MG63 (cell line): Measurements from ENCODE around the gene CRTAP. TPM values are rescaled to one million over a fixed set of nuclear protein-coding genes. Genes with fewer than 3 reads are reported as not detected.
"Not testable (repeated sequence)": the region's sequence is repeated elsewhere in the genome, so short reads cannot be mapped to it uniquely, and the experiment has no call there.

Source experiments
- DNase-seq: peaks from one replicate; pipeline ENCODE4 v3.0.0-alpha.2; 2020
- H3K27me3 ChIP-seq: fragments of 250-450 bp; sonication (Bioruptor Pico); 2 replicates; pipeline ENCODE4 v1.5.1; 2020; ENCODE audit warnings: mild to moderate bottlenecking, moderate library complexity
- H3K36me3 ChIP-seq: fragments of 250-450 bp; sonication (Bioruptor Pico); 2 replicates; pipeline ENCODE4 v1.5.1; 2020; ENCODE audit warnings: mild to moderate bottlenecking, moderate library complexity
- H3K4me3 ChIP-seq: fragments of 250-450 bp; sonication (Bioruptor Pico); 2 replicates; pipeline ENCODE4 v1.5.1; 2020; ENCODE audit warnings: mild to moderate bottlenecking, moderate library complexity
- H3K9me3 ChIP-seq: fragments of 250-450 bp; sonication (Bioruptor Pico); 2 replicates; pipeline ENCODE4 v1.5.1; 2020; ENCODE audit warnings: mild to moderate bottlenecking, moderate library complexity
- total RNA-seq: library from RNA; depleted of rRNA; stranded (reverse); fragments of >200 nt; shearing (Covaris generic); gene quantifications from 2 replicates; pipeline ENCODE4 v1.2.3, GENCODE V29; 2014; ENCODE audit warnings: low replicate concordance

CRTAP gene
- total RNA-seq, 1 experiment from 2014 or later = 273 TPM

DNA sequence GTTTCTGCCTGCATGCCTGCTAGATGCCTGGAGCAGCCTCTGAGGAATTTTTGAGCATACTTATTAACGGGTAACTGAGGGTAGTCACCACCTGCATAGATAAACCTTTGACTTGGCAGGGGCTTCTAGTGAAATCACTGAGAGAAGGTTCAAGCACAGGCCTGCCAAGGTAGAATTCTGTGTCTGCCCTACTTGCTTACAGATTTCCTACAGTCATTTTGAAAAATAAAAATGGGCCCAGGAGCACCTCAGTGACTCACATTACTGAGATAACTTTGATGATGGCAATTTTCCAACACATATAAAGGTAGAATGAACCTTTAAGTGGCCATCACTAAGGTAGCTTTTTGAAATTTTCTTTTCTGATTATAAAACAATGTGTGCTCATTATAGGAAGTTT, 10.8 kb downstream of the CRTAP start:
- no peaks in the 10 kb centered on the region for H3K9me3 ChIP-seq
- no peak overlapping the region for H3K4me3 ChIP-seq
- peaks cover 23% of the 10 kb centered on the region for H3K36me3 ChIP-seq
- no peaks in the 10 kb centered on the region for H3K27me3 ChIP-seq
- DNase-seq = no peak

GRCh38 chr3:33125840-33126239, 12.0 kb downstream of the CRTAP start:
- no peak for DNase-seq
- Histone ChIP-seq H3K9me3 (no peaks in the 10 kb centered on the region), H3K4me3 (no peak overlapping the region), H3K27me3 (no peaks in the 10 kb centered on the region), H3K36me3 (peaks cover 21% of the 10 kb centered on the region)

- H3K36me3 ChIP-seq = peaks cover 38% of the 10 kb centered on the region
- DNase-seq = no peak
- no peaks in the 10 kb centered on the region for H3K9me3 ChIP-seq
- H3K4me3 ChIP-seq = no peak overlapping the region
- H3K27me3 ChIP-seq = no peaks in the 10 kb centered on the region
Measured at GRCh38 chr3:33128706-33129105, 14.9 kb downstream of the CRTAP start.

- Histone ChIP-seq H3K27me3 (no peaks in the 10 kb centered on the region), H3K9me3 (no peaks in the 10 kb centered on the region), H3K4me3 (no peak overlapping the region), H3K36me3 (peaks cover 31% of the 10 kb centered on the region)
- no peak for DNase-seq
Measured at GRCh38 chr3:33130144-33130543, 16.3 kb downstream of the CRTAP start.

DNA sequence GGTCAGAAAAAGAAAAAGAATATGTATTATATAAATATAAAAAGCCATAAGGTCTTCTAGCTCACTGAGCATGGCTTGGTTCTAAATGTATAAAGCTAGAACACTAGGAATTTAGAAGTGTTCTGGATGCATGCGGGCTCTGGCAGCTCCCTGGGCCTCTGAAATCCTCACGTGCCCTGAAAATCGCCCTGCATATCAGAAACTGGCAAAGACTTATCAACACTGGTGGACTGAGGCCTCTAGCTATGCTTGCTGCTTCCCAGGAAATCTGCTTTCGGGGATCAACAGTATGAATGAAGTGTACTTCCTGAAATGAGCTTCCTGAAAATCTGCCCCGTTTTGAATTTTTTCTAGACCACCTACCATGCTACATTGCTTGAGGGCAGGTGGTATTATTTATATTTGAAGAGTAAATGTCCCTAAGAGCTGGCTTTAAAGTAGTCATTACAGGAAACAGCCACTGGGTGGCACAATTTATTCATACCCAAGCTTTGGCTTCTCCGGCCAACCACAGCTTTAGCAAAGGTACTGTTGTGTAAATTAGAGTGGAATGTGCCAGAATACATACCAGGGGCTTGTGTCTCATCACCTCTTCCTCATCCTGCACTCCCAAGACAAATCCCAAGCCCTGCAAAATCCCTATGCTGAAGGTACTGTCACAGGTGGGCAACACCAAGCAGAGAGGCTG, 17.7 kb downstream of the CRTAP start:
- no peak for DNase-seq
- H3K36me3 ChIP-seq = peaks cover 32% of the 10 kb centered on the region

GRCh38 chr3:33132019-33132360, 18.2 kb downstream of the CRTAP start:
- Histone ChIP-seq H3K27me3 (no peaks in the 10 kb centered on the region), H3K9me3 (no peaks in the 10 kb centered on the region), H3K4me3 (no peak overlapping the region), H3K36me3 (peaks cover 33% of the 10 kb centered on the region)
- no peak for DNase-seq

More for the DNA sequence above, 17.7 kb downstream of the CRTAP start:
- H3K4me3 ChIP-seq = no peak overlapping the region
- H3K9me3 ChIP-seq = no peaks in the 10 kb centered on the region
- H3K27me3 ChIP-seq = no peaks in the 10 kb centered on the region

DNA sequence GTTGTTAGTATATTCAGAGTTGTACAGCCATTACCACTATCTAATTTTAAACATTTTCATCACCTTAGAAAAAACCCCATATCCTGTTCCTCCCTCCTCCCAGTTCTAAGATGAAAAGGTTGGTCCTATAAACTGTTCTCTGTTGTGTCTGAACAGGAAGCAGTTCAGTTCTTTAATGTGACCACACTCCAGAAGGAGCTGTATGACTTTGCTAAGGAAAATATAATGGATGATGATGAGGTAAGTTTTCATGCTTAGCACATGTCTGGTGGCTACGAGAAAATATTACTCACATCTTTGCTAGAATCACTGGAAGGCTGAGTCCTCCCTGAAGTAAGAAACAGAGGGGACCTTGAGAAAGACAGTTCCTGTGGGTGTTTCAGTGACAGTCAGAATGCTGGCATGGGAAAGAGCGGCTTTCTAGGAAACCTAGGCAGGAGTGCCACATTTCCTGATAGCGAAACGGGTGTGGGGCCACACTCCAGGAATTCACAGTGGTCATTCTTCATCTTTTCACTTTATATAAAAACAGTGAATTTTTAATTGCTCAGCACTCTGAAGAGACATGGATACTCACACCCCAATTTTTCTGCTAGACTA, 20.3 kb downstream of the CRTAP start:
- no peak for DNase-seq
- Histone ChIP-seq H3K9me3 (no peaks in the 10 kb centered on the region), H3K27me3 (no peaks in the 10 kb centered on the region), H3K4me3 (no peak overlapping the region), H3K36me3 (peaks cover 37% of the 10 kb centered on the region)

- Histone ChIP-seq H3K9me3 (no peaks in the 10 kb centered on the region), H3K36me3 (peaks cover 21% of the 10 kb centered on the region), H3K27me3 (no peaks in the 10 kb centered on the region), H3K4me3 (no peak overlapping the region)
- no peak for DNase-seq
Measured at GRCh38 chr3:33137691-33138090, 23.9 kb downstream of the CRTAP start.

DNA sequence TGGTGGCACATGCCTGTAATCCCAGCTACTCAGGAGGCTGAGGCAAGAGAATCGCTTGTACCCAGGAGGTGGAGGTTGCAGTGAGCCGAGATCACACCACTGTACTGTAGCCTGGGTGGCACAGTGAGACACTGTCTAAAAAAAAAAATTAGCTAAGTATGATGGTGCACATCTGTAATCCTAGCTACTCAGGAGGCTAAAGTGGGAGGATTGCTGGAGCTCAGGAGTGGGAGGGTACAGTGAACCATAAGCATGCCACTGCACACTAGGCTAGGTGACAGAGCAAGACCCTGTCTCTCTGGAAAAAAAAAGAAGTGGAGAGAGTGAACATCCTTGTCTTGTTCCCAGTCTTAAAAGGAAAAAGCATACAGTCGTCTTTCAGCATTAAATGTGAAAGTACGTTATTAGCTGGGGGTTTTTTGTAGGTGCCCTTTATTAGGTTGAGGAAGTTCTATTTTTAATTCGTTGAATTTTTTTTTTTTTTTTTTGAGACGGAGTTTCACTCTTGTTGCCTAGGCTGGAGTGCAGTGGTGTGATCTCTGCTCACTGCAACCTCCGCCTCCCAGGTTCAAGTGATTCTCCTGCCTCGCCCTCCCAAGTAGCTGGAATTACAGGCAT, 25.3 kb downstream of the CRTAP start:
- not testable (repeated sequence) for DNase-seq, H3K9me3 ChIP-seq, H3K4me3 ChIP-seq, H3K27me3 ChIP-seq
- peaks cover 11% of the 10 kb centered on the region for H3K36me3 ChIP-seq

DNA sequence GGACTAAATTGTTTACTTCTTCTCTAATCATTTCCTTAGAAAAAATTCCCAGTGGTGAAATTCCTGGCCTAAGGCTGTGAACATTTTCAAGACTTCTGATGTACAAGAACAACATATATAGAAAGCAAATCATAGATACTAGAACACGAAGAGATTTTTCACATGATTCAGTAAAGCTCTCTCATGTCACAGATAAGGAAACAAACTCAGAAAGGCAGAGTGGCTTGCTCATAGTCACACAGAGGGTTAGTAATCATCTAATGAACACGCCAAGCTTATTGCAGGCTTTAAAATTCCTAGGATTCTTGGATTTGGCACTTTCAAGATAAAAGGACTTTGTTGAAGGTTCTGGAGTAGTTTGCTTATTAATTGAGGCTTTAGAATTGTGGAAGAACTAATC, 26.2 kb downstream of the CRTAP start:
- no peak for DNase-seq
- H3K36me3 ChIP-seq = peaks cover 11% of the 10 kb centered on the region

DNA sequence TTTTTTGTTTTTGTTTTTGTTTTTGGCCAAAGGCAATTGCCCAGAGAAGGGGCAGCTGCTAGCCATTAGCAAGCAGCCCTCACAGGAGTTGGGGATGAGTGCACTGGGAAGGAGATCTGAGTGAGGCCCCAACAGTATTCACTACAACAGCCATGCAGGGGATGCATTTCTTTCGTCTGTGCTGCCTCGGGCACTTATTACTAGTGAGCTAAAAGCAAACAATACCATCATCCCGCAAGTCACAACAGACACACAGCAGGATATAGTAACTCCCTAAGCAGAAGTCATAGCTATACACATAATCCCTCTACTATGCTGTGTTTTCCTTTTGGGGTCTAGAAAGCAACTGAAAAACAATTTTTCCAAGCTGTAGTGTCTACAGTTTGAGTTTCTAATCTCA, 27.2 kb downstream of the CRTAP start:
- Histone ChIP-seq H3K36me3 (peaks cover 11% of the 10 kb centered on the region), H3K27me3 (no peaks in the 10 kb centered on the region), H3K9me3 (no peaks in the 10 kb centered on the region), H3K4me3 (no peak overlapping the region)
- no peak for DNase-seq

More for the DNA sequence above, 26.2 kb downstream of the CRTAP start:
- no peak overlapping the region for H3K4me3 ChIP-seq
- no peaks in the 10 kb centered on the region for H3K9me3 ChIP-seq
- no peaks in the 10 kb centered on the region for H3K27me3 ChIP-seq

- peaks cover 3% of the 10 kb centered on the region for H3K36me3 ChIP-seq
- DNase-seq = no peak
- no peaks in the 10 kb centered on the region for H3K27me3 ChIP-seq
- no peak overlapping the region for H3K4me3 ChIP-seq
- H3K9me3 ChIP-seq = no peaks in the 10 kb centered on the region
Measured at GRCh38 chr3:33144433-33144832, 30.6 kb downstream of the CRTAP start.

- Histone ChIP-seq H3K4me3 (no peak overlapping the region), H3K36me3 (peaks cover 3% of the 10 kb centered on the region), H3K27me3 (no peaks in the 10 kb centered on the region), H3K9me3 (no peaks in the 10 kb centered on the region)
- no peak for DNase-seq
Measured at GRCh38 chr3:33145221-33145900, 31.5 kb downstream of the CRTAP start.

GRCh38 chr3:33145901-33146580, 32.2 kb downstream of the CRTAP start:
- H3K36me3 ChIP-seq = peaks cover 3% of the 10 kb centered on the region
- DNase-seq = no peak
- no peak overlapping the region for H3K4me3 ChIP-seq

GRCh38 chr3:33146791-33147445, 33.1 kb downstream of the CRTAP start:
- no peaks in the 10 kb centered on the region for H3K27me3 ChIP-seq
- no peaks in the 10 kb centered on the region for H3K9me3 ChIP-seq
- no peak overlapping the region for H3K4me3 ChIP-seq
- DNase-seq = no peak
- H3K36me3 ChIP-seq = peaks cover 3% of the 10 kb centered on the region

More at GRCh38 chr3:33145901-33146580, 32.2 kb downstream of the CRTAP start:
- Histone ChIP-seq H3K9me3 (no peaks in the 10 kb centered on the region), H3K27me3 (no peaks in the 10 kb centered on the region)

GRCh38 chr3:33149342-33149741, 35.5 kb downstream of the CRTAP start:
- no peaks in the 10 kb centered on the region for H3K9me3 ChIP-seq
- H3K27me3 ChIP-seq = no peaks in the 10 kb centered on the region
- no peak for DNase-seq
- H3K4me3 ChIP-seq = no peak overlapping the region
- H3K36me3 ChIP-seq = no peaks in the 10 kb centered on the region
